NCI-H526 (cell line): Measurements from ENCODE around the gene FOXG1.

Experiments
- DNase-seq, 2 experiments: peaks; one replicate each; lab custom pipeline; 2025; lab: John Stamatoyannopoulos, UW

FOXG1 gene

GRCh38 chr14:28761438-28762291 is 4.9 kb upstream of the FOXG1 start:
- DNase-seq: no peak

- DNase-seq: no peak
Measured at GRCh38 chr14:28762303-28762954, 4.2 kb upstream of the FOXG1 start.

- DNase-seq: no peak
Measured at GRCh38 chr14:28762955-28763326, 3.6 kb upstream of the FOXG1 start.

GRCh38 chr14:28763751-28764256 is 2.8 kb upstream of the FOXG1 start:
- no peak for DNase-seq

- DNase-seq: no peak
Measured at GRCh38 chr14:28764257-28765160, 2.1 kb upstream of the FOXG1 start.

- no peak for DNase-seq
Measured at GRCh38 chr14:28765169-28765830, 1.3 kb upstream of the FOXG1 start.

GRCh38 chr14:28765831-28766468 is 637 bp upstream of the FOXG1 start:
- DNase-seq: no peak

- no peak for DNase-seq
Measured at GRCh38 chr14:28767030-28767852, 654 bp downstream of the FOXG1 start.

GRCh38 chr14:28767853-28768741 is 1.5 kb downstream of the FOXG1 start:
- DNase-seq: no peak

- no peak for DNase-seq
Measured at GRCh38 chr14:28769276-28769880, 2.8 kb downstream of the FOXG1 start.

GRCh38 chr14:28770061-28770460 is 3.5 kb downstream of the FOXG1 start:
- DNase-seq: no peak

GRCh38 chr14:28770630-28771029 is 4.0 kb downstream of the FOXG1 start:
- DNase-seq: no peak

GRCh38 chr14:28771168-28771567 is 4.6 kb downstream of the FOXG1 start:
- no peak for DNase-seq

- DNase-seq: no peak
Measured at GRCh38 chr14:28772613-28773012, 6.0 kb downstream of the FOXG1 start.

- no peak for DNase-seq
Measured at GRCh38 chr14:28773176-28773575, 6.6 kb downstream of the FOXG1 start.

- peak in 1 of 2 experiments; percentile 65 for DNase-seq
Measured at GRCh38 chr14:28773861-28774691, 7.5 kb downstream of the FOXG1 start.

- no peak for DNase-seq
Measured at GRCh38 chr14:28774764-28775735, 8.5 kb downstream of the FOXG1 start.
